Vagina (tissue), 2 donors: ENCODE data around the gene PPIA.

Source experiments
- CTCF ChIP-seq, 3 experiments: fragments of 450-650 bp in 2 of 3; fragments of 200-600 bp in 1 of 3; sonication (generic) in 1 of 3; IDR thresholded peaks; one replicate each; pipeline ENCODE4 v1.5.1; 2017 to 2019; ENCODE audit warnings: antibody characterized with exemption in 3 of 3, mild to moderate bottlenecking in 2 of 3, moderate library complexity in 2 of 3
- POLR2A ChIP-seq, 2 donors: fragments of 450-650 bp; IDR thresholded peaks; one replicate each; pipeline ENCODE4 v1.6.1; 2017; ENCODE audit warnings: antibody characterized with exemption in 2 of 2, mild to moderate bottlenecking in 2 of 2, moderate library complexity in 2 of 2

- TF ChIP-seq POLR2A (IDR thresholded peaks at IDR 0.05) (no peak), CTCF (IDR thresholded peaks at IDR 0.05) (no peak)
These were observed 38.7 kb upstream of the PPIA start for GRCh38 chr7:44757739-44758138.
